ENCODE measurements around the gene LRBA. TPM values are rescaled to one million over a fixed set of nuclear protein-coding genes. Genes with fewer than 3 reads are reported as not detected.

The LRBA gene
- total and polyA plus RNA-seq, 9 of the 15 experiments (the other 6 are each of a cell fraction or from before 2014, with no cell fraction given): 24.2 to 88.7 (median 59.7) TPM

DNA sequence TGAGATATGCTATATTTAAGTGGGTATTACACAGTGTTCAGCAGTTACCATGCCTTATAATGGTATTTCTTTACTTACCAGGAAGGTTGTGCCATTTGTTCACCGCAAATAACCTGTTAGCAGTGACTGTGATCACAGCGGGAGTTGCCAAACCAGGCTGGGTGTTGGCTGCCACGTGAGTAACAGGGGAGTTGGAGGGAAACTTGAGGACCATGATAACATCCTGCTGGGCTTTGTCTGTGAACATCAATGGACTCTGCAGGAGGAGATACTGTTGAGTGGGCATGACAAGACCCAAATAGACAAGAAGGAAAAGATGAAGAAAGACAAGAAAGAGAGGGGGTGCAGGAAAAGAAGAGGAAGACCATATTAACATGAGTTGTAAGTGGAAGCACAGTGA lies 694.0 kb downstream of the LRBA start (continued):
- TF ChIP-seq, protein P1, sequence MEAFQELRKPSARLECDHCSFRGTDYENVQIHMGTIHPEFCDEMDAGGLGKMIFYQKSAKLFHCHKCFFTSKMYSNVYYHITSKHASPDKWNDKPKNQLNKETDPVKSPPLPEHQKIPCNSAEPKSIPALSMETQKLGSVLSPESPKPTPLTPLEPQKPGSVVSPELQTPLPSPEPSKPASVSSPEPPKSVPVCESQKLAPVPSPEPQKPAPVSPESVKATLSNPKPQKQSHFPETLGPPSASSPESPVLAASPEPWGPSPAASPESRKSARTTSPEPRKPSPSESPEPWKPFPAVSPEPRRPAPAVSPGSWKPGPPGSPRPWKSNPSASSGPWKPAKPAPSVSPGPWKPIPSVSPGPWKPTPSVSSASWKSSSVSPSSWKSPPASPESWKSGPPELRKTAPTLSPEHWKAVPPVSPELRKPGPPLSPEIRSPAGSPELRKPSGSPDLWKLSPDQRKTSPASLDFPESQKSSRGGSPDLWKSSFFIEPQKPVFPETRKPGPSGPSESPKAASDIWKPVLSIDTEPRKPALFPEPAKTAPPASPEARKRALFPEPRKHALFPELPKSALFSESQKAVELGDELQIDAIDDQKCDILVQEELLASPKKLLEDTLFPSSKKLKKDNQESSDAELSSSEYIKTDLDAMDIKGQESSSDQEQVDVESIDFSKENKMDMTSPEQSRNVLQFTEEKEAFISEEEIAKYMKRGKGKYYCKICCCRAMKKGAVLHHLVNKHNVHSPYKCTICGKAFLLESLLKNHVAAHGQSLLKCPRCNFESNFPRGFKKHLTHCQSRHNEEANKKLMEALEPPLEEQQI (IDR thresholded peaks at IDR 0.05): peak; percentile 64; the same call in 1 of the 2 replicates
- TF ChIP-seq ARID1B (IDR thresholded peaks at IDR 0.05) (peak; percentile 74), GATAD2A (IDR thresholded peaks at IDR 0.05) (peak; percentile 44; the same call in 1 of the 2 replicates), PHF21A (IDR thresholded peaks at IDR 0.05; ENCODE audit: borderline replicate concordance, low read depth) (no peak), ATF1 (CRISPR knock-in tag; IDR thresholded peaks at IDR 0.05) (no peak), ATF1 (tag; IDR thresholded peaks at IDR 0.05) (peak; percentile 56), ETV1 (tag; conservative IDR thresholded peaks at IDR 0.05; ENCODE audit: low read depth) (peak; percentile 60; the same call in 1 of the 2 replicates), ZNF444 (CRISPR knock-in tag; IDR thresholded peaks at IDR 0.05) (no peak), TAL1 (IDR thresholded peaks at IDR 0.05) (peak; percentile 59; the same call in 1 of the 2 replicates), HMG20B (CRISPR knock-in tag; IDR thresholded peaks at IDR 0.05) (no peak), ZNF717 (CRISPR knock-in tag; IDR thresholded peaks at IDR 0.05) (no peak), RHOXF2B (CRISPR knock-in tag; conservative IDR thresholded peaks at IDR 0.05) (peak; percentile 60; the same call in 1 of the 2 replicates), ZNF76 (CRISPR knock-in tag; IDR thresholded peaks at IDR 0.05; ENCODE audit: borderline replicate concordance) (peak; percentile 92), FOXJ2 (tag; IDR thresholded peaks at IDR 0.05) (no peak), JUN (IDR thresholded peaks at IDR 0.05; ENCODE audit: borderline replicate concordance, low read depth, low read length) (0 out of 2 replicates have a peak, but pooled peaks have one; percentile 14), JUN (CRISPR knock-in tag; IDR thresholded peaks at IDR 0.05; ENCODE audit: borderline replicate concordance) (no peak), SOX6 (IDR thresholded peaks at IDR 0.05) (peak; percentile 66), CBX2 (IDR thresholded peaks at IDR 0.05; ENCODE audit: insufficient read depth, low read length, poor library complexity, severe bottlenecking) (no peak), GATA2 (CRISPR knock-in tag; IDR thresholded peaks at IDR 0.05) (no peak), PTRF (tag; IDR thresholded peaks at IDR 0.05) (peak; percentile 64), SMARCA4 (IDR thresholded peaks at IDR 0.05) (peak; percentile 66), DDX20 (tag; IDR thresholded peaks at IDR 0.05; ENCODE audit: low read depth) (0 out of 2 replicates have a peak, but pooled peaks have one; percentile 16), TAF9B (IDR thresholded peaks at IDR 0.05; ENCODE audit: partially characterized antibody) (no peak), ELF4 (CRISPR knock-in tag; IDR thresholded peaks at IDR 0.05) (peak; percentile 77), BACH1 (tag; IDR thresholded peaks at IDR 0.05) (peak; percentile 69), MCM2 (IDR thresholded peaks at IDR 0.05; ENCODE audit: low read depth) (no peak)
- TF ChIP-seq, protein P2, sequence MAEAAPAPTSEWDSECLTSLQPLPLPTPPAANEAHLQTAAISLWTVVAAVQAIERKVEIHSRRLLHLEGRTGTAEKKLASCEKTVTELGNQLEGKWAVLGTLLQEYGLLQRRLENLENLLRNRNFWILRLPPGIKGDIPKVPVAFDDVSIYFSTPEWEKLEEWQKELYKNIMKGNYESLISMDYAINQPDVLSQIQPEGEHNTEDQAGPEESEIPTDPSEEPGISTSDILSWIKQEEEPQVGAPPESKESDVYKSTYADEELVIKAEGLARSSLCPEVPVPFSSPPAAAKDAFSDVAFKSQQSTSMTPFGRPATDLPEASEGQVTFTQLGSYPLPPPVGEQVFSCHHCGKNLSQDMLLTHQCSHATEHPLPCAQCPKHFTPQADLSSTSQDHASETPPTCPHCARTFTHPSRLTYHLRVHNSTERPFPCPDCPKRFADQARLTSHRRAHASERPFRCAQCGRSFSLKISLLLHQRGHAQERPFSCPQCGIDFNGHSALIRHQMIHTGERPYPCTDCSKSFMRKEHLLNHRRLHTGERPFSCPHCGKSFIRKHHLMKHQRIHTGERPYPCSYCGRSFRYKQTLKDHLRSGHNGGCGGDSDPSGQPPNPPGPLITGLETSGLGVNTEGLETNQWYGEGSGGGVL (CRISPR knock-in tag; IDR thresholded peaks at IDR 0.05): peak; percentile 65; the same call in 1 of the 2 replicates
- TF ChIP-seq, protein P3, sequence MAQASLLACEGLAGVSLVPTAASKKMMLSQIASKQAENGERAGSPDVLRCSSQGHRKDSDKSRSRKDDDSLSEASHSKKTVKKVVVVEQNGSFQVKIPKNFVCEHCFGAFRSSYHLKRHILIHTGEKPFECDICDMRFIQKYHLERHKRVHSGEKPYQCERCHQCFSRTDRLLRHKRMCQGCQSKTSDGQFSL (CRISPR knock-in tag; IDR thresholded peaks at IDR 0.05): no peak
- TF ChIP-seq, protein P3 (tag; IDR thresholded peaks at IDR 0.05): peak in 1 of 2 experiments; percentile 76; a peak in 1 of 4 replicates

All from K562 (cell line).